Cardiac muscle cell (in vitro differentiated cells and primary cell): ENCODE measurements around the gene KLRC4. TPM values are rescaled to one million over a fixed set of nuclear protein-coding genes. Genes with fewer than 3 reads are reported as not detected.
"Not testable (repeated sequence)": the region's sequence is repeated elsewhere in the genome, so short reads cannot be mapped to it uniquely, and the experiment has no call there.

Experiments used
- DNase-seq, 2 donors: peaks; one replicate each; pipeline versions ENCODE4 v3.0.0 to v3.0.0-alpha.2; 2010 to 2017; ENCODE audit warnings: low read depth in 1 of 2, low spot score in 1 of 2
- H3K27ac ChIP-seq: fragments of 200-600 bp; sonication (generic); 2 replicates; pipeline ENCODE4 v1.5.1; 2016
- H3K27me3 ChIP-seq: fragments of 200-600 bp; sonication (generic); 2 replicates; pipeline ENCODE4 v1.6.0; 2016; ENCODE audit warnings: control low read depth
- H3K36me3 ChIP-seq: fragments of 200-600 bp; sonication (generic); 2 replicates; pipeline ENCODE4 v1.5.1; 2016; ENCODE audit warnings: control low read depth
- H3K4me1 ChIP-seq: fragments of 200-600 bp; sonication (generic); 2 replicates; pipeline ENCODE4 v1.8.1; 2017; ENCODE audit warnings: low read depth, mild to moderate bottlenecking, mixed run types
- H3K4me3 ChIP-seq: fragments of 200-600 bp; sonication (generic); 2 replicates; pipeline ENCODE4 v1.5.1; 2016; ENCODE audit warnings: mild to moderate bottlenecking
- H3K9me3 ChIP-seq: fragments of 200-600 bp; sonication (generic); 2 replicates; pipeline ENCODE4 v1.5.1; 2017; ENCODE audit warnings: low read depth, mild to moderate bottlenecking, control low read depth
- polyA plus RNA-seq: library from polyadenylated mRNA; unstranded; fragments of >200 nt; fragmentation: Nextera tagmentation; extraction: Ambion mirVana; gene quantifications from 2 replicates; pipeline ENCODE4 v1.2.1, GENCODE V29; 2016
- total RNA-seq: library from RNA; depleted of rRNA; stranded (reverse); fragments of >200 nt; gene quantifications from 2 replicates; pipeline ENCODE4 v1.2.3, GENCODE V29; 2016
- TF ChIP-seq, protein P1 (sequence below): IDR thresholded peaks from 2 replicates; pipeline ENCODE4 v1.5.1; 2012; ENCODE audit warnings: low read depth, mild to moderate bottlenecking, low read length

KLRC4 gene
- total and polyA plus RNA-seq, 2 experiments from 2014 or later, result not detected

DNA sequence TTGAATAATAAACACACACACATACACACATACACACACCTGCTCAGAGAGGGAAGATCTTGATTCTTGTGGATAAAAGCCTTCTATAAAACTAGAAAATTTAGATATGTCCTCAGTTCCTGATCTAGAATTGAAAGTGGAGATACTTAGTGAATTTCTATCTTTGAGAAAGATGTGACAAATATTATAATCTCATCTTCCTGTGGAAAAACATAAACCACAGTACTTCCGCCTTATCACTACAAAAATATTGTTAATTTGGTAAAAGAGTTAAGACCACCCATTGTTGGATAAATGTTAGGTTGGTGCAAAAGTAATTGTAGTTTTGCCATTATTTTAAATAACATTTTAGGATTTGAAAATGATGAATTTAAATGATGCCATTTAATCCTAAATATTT, 19.7 kb downstream of the KLRC4 start, which contains the start of gene KLRK1:
Gene KLRK1, minus strand, starts transcription at position 138 of the 400 bp plus-strand sequence. CDS start 1,231 bp downstream, outside the sequence.
- no peaks in the 10 kb centered on the region for H3K9me3 ChIP-seq
- no peaks in the 10 kb centered on the region for H3K27me3 ChIP-seq
- no peaks in the 10 kb centered on the region for H3K36me3 ChIP-seq
- H3K4me3 ChIP-seq, result no peak within 1 kb of the TSS
- no peaks in the 10 kb centered on the region for H3K4me1 ChIP-seq
- TF ChIP-seq, protein P1, sequence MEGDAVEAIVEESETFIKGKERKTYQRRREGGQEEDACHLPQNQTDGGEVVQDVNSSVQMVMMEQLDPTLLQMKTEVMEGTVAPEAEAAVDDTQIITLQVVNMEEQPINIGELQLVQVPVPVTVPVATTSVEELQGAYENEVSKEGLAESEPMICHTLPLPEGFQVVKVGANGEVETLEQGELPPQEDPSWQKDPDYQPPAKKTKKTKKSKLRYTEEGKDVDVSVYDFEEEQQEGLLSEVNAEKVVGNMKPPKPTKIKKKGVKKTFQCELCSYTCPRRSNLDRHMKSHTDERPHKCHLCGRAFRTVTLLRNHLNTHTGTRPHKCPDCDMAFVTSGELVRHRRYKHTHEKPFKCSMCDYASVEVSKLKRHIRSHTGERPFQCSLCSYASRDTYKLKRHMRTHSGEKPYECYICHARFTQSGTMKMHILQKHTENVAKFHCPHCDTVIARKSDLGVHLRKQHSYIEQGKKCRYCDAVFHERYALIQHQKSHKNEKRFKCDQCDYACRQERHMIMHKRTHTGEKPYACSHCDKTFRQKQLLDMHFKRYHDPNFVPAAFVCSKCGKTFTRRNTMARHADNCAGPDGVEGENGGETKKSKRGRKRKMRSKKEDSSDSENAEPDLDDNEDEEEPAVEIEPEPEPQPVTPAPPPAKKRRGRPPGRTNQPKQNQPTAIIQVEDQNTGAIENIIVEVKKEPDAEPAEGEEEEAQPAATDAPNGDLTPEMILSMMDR, result no peak
- no peak within 1 kb of the TSS for H3K27ac ChIP-seq
- no peak for DNase-seq

DNA sequence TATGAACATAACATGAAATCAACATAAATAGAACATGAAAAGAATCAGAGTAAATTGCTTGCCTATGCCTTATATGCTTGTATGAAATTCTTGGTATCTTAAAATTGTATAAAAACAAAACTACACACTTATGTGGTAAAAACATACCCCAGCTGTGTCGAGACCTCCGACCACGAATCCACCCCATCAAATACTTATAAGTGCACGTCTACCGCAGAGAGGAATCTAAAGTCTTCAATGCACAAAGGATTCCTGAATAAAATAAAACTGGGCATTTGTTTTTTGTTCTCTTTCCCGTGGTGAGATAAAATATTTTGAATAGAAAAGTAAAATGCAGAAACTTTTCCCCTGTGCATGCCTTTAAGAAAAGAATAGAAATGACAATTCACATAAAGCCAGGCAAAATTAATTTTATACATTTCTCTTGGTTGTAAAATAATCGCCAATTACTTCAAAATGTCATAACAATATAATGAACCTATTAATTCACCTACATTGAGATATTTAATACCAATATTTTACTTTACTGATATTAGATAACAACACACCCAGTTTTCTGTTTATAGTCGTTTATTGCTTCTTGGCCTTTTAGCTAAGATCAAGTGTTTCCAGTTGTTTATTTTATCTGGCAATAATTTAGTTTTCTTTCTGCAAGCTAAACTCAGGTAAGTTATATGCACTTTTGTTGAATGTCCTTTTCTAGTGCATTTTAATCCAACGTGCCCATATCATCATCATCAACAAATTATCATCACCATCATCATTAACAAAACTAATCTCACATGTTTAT, 20.7 kb downstream of the KLRC4 start:
- Histone ChIP-seq H3K27ac (no peak overlapping the region), H3K27me3 (no peaks in the 10 kb centered on the region), H3K9me3 (no peaks in the 10 kb centered on the region), H3K4me1 (no peaks in the 10 kb centered on the region), H3K36me3 (no peaks in the 10 kb centered on the region), H3K4me3 (no peak overlapping the region)
- DNase-seq, result no peak
- TF ChIP-seq, protein P1, result no peak

DNA sequence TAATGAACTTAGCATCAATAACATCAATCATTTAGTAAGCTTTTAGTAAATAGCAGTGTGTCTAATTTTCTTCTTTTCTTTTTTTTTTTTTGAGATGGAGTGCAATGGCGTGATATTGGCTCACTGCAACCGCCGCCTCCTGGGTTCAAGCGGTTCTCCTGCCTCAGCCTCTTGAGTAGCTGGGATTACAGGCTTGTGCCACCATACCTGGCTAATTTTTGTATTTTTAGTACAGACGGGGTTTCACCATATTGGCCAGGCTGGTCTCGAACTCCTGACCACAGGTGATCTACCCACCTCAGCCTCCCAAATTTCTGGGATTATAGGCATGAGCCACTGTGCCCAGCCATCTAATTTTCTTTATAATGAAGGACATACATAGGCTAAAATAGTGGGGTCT, 22.1 kb downstream of the KLRC4 start:
- H3K27me3 ChIP-seq, H3K9me3 ChIP-seq, DNase-seq, H3K4me1 ChIP-seq, H3K27ac ChIP-seq, H3K4me3 ChIP-seq, H3K36me3 ChIP-seq: not testable (repeated sequence)

DNA sequence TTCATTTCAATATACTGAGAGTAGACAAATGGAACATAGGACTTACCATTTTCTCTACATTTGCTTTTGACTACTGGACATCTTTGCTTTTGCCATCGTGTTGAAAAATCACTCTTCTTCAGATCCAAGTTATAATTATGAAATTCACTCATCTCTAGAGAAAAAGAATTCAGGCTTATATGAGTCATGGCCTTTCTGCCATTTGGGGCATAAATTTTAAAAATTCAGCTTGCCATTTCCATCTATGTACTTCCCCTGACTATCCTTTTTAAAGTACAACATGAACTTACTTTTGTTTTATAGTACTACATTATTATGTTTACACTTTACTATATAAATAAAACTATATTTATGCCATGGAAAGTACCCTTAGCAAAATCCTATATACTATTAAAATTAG, 22.7 kb downstream of the KLRC4 start:
- Histone ChIP-seq H3K4me3 (no peak overlapping the region), H3K9me3 (no peaks in the 10 kb centered on the region), H3K4me1 (no peaks in the 10 kb centered on the region), H3K27me3 (no peaks in the 10 kb centered on the region), H3K36me3 (no peaks in the 10 kb centered on the region), H3K27ac (no peak overlapping the region)
- no peak for DNase-seq
- TF ChIP-seq, protein P1, result no peak

DNA sequence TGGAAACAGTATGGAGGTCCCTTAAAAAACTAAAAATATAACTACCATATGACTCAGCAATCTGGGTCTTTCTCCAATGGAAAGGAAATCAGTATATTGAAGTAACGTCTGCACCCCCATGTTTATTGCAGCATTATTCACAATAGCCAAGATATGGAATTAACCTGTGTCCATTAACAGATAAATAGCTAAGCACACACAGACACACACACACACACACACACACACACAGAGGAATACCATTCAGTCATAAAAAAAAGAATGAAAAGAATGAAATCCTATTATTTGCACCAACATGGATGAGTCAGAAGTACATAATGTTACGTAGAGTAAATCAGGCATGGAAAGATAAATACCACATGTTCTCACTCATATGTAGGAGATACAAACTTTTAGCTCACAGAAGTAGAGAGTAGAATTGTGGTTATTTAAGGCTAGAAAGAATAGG, 24.4 kb downstream of the KLRC4 start:
- H3K27me3 ChIP-seq, result no peaks in the 10 kb centered on the region
- no peaks in the 10 kb centered on the region for H3K4me1 ChIP-seq
- H3K9me3 ChIP-seq, result no peaks in the 10 kb centered on the region
- no peak overlapping the region for H3K27ac ChIP-seq
- H3K4me3 ChIP-seq, result no peak overlapping the region
- no peaks in the 10 kb centered on the region for H3K36me3 ChIP-seq
- TF ChIP-seq, protein P1, result no peak
- DNase-seq, result peak in 1 of 2 donors; percentile 84

DNA sequence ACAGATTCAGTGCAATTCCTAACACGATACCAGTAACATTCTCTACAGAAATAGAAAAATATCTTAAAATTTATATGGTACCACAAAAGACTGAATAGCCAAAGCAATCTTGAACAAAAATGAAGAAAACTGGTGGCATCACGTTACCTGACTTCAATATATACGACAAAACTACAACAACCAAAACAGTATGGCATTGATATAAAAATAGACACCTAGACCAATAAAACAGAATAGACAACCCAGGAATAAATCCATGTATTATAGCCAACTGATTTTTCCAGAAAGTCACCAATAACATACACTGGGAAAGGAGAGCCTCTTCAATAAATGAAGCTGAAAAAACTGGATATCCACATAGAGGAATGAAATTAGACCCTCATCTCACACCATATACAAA, 25.4 kb downstream of the KLRC4 start:
- DNase-seq, result no peak
- TF ChIP-seq, protein P1, result no peak
- Histone ChIP-seq H3K4me3 (no peak overlapping the region), H3K27ac (no peak overlapping the region), H3K36me3 (no peaks in the 10 kb centered on the region), H3K4me1 (no peaks in the 10 kb centered on the region), H3K27me3 (no peaks in the 10 kb centered on the region), H3K9me3 (no peaks in the 10 kb centered on the region)
